Adrenal gland (tissue), 5 donors: ENCODE results near the gene RPS6KA1.

Experiments used
- CTCF ChIP-seq, 6 experiments: fragments of 450-650 bp in 4 of 6; fragments of 200-600 bp in 2 of 6; sonication (generic) in 1 of 6; IDR thresholded peaks; 1 replicate in 5 of 6; 2 replicates in 1 of 6; pipeline versions ENCODE4 v1.5.1 to v1.8.0; 2016 to 2021; ENCODE audit warnings: antibody characterized with exemption in 6 of 6, mild to moderate bottlenecking in 2 of 6, moderate library complexity in 1 of 6
- POLR2A ChIP-seq, 2 donors: fragments of 450-650 bp; IDR thresholded peaks; one replicate each; pipeline ENCODE4 v1.6.1; 2017; ENCODE audit warnings: antibody characterized with exemption in 2 of 2, mild to moderate bottlenecking in 2 of 2, moderate library complexity in 1 of 2
- donor health status: DM: no; HTN: no; CAD: no.

GRCh38 chr1:26520339-26520738 is 9.2 kb upstream of the RPS6KA1 start:
- no peak for TF ChIP-seq CTCF (IDR thresholded peaks at IDR 0.05)
- TF ChIP-seq POLR2A (IDR thresholded peaks at IDR 0.05) = no peak
